Epithelial cell of proximal tubule (primary cell): Measurements from ENCODE around the gene PLD1. TPM values are rescaled to one million over a fixed set of nuclear protein-coding genes. Genes with fewer than 3 reads are reported as not detected.
A peak's percentile ranks its signal among the peaks of the same experiment; 100 is the strongest.

Experiments used
- DNase-seq: peaks from one replicate; pipeline ENCODE4 v3.0.0-alpha.2; 2011; ENCODE audit warnings: low read depth
- H3K4me3 ChIP-seq: 2 replicates; pipeline ENCODE4 v1.5.1; 2011; ENCODE audit warnings: low read depth, mild to moderate bottlenecking, low read length
- total RNA-seq: library from RNA; depleted of rRNA; stranded (reverse); fragments of >200 nt; gene quantifications from 2 replicates; pipeline ENCODE4 v1.2.3, GENCODE V29; 2015
- TF ChIP-seq, protein P1 (sequence below): conservative IDR thresholded peaks from 2 replicates; pipeline ENCODE4 v1.5.1; 2012; ENCODE audit warnings: low read depth, mild to moderate bottlenecking, low read length

PLD1 gene
- total RNA-seq, 1 donor from 2014 or later, result 5.1 TPM

DNA sequence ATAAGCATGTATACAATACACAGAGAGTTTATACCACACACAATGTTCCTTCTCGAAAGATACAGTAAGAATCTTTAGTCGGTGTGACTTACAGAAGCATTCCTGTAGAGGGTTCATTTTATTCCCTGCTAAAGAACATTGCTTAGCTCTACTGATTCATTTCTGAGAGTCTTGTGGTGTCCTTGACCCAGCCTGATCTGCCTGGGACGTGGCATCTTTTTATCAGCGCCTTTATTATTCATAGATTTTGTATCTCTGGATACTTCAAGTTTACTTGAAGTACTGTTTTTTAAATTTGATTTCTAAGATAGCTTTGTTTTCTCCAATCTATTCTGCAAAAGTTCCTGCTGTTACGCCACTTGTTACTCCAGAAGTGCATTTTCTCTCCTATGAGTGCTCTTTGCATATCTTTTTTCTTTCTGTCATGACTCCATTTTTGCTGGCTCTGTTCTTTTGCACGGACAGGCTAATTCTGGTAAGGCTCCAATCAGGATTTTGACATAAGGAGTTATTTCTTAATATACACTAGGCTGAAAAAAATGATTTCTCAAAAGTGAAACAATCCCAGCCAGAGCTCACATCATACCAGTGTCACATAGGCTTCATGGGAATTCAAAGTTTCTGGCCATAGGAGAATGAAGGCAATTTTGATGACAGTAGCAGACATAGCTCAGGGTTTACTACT lies 235.6 kb downstream of the PLD1 start:
- TF ChIP-seq, protein P1, sequence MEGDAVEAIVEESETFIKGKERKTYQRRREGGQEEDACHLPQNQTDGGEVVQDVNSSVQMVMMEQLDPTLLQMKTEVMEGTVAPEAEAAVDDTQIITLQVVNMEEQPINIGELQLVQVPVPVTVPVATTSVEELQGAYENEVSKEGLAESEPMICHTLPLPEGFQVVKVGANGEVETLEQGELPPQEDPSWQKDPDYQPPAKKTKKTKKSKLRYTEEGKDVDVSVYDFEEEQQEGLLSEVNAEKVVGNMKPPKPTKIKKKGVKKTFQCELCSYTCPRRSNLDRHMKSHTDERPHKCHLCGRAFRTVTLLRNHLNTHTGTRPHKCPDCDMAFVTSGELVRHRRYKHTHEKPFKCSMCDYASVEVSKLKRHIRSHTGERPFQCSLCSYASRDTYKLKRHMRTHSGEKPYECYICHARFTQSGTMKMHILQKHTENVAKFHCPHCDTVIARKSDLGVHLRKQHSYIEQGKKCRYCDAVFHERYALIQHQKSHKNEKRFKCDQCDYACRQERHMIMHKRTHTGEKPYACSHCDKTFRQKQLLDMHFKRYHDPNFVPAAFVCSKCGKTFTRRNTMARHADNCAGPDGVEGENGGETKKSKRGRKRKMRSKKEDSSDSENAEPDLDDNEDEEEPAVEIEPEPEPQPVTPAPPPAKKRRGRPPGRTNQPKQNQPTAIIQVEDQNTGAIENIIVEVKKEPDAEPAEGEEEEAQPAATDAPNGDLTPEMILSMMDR, result no peak
- no peak overlapping the region for H3K4me3 ChIP-seq
- no peak for DNase-seq

DNA sequence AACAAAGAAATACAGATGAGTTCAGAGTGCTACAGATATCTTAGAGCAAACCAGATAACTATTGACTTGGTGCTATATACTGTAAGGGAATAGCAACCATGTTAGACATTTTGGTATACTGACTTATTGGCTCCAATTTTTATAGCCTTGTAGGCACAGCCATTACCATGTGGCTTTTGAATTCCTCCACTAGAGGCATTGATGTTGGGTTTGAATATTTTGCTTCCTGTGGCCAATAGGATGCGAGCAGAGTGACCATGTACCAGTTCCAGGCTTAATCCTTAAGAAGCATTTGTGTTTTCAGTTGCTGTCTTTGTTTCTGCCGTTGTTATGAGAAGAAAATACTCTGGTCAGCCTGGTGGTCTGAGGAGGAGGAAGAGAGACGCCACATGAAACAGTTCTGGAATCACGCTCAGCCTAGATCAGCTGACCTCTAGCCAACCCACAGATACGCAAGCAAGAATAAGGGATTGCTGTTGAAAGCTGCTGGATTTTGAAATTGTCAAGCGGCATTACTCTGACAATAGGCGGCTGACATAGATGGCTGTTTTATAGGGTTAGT lies 240.6 kb downstream of the PLD1 start:
- no peak for DNase-seq
- H3K4me3 ChIP-seq, result no peak overlapping the region
- TF ChIP-seq, protein P1, result no peak

DNA sequence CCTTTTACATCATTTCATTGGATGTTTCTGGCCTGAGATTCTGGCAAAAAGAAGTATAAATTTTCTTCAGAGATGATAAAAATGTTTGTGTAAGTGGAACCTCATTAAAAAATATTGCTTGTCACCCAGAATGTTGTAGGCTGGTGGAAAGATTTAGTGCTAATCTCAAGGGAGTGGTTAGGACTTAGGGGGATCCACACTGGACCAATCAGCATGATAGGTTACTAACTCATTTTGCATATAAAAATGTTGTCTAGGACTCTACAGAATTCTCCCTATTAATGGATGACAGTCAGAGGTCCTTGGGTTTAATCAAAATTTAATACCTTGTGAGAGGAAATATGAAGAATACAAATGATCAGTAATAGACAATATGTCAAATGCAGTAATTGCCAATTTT lies 241.5 kb downstream of the PLD1 start:
- H3K4me3 ChIP-seq, result no peak overlapping the region
- TF ChIP-seq, protein P1, result no peak
- no peak for DNase-seq

DNA sequence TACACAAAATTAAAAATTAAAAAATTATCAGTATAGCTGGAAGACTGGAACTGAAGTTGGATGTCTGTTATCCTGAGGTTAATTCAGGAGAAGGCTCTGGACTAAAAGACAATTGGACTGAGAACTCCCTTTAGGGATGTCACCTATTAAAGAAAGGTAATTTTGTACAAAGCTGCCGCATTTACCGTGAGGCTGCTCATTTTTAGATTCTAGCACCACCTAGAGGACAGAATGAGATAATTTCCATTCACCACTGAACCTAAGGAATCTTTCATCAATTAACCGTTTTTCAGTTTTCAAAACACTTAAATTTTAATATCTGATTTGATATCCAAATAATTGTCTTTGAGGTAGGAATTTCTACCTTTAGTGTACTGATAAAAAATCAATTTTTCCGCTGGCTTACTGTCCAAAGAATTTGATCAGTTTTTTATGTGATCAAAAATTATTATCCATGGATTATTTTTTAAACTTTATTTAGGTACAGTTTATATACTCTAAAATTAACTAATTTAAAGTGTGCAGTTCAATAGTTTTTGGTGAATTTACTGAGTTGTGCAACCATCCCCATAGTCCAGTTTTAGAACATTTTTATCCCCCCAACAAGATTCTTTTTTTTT lies 243.4 kb downstream of the PLD1 start:
- TF ChIP-seq, protein P1, result peak; percentile 75
- no peak overlapping the region for H3K4me3 ChIP-seq
- peak; percentile 10 for DNase-seq

DNA sequence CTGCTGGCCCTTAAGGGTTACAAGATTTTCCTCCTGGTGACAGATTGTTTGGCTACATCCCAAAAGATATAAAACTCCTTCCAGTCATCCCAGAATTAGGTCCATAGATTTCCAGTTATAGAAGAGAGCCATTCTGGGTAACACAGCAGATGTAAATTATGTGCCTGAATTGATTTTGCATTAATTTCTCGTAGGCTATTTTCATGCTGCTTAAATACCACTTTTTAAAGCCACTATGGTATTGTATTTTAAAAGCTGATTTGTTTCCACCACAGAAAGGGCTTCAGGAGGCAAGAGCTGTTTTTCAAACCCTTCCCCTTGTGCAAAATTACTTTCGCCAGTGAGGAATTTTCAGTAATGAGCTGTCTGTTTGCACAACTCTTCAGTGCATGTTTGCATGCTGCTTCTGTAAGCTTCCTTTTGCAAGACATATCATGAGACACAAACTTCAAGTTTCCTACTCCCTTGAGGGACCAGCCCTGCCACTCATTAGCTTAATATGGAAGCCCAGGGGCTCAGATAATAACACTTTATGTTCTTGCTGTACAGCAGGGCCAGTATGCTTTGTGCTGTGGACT lies 244.7 kb downstream of the PLD1 start:
- no peak for DNase-seq
- no peak overlapping the region for H3K4me3 ChIP-seq
- TF ChIP-seq, protein P1, result no peak

DNA sequence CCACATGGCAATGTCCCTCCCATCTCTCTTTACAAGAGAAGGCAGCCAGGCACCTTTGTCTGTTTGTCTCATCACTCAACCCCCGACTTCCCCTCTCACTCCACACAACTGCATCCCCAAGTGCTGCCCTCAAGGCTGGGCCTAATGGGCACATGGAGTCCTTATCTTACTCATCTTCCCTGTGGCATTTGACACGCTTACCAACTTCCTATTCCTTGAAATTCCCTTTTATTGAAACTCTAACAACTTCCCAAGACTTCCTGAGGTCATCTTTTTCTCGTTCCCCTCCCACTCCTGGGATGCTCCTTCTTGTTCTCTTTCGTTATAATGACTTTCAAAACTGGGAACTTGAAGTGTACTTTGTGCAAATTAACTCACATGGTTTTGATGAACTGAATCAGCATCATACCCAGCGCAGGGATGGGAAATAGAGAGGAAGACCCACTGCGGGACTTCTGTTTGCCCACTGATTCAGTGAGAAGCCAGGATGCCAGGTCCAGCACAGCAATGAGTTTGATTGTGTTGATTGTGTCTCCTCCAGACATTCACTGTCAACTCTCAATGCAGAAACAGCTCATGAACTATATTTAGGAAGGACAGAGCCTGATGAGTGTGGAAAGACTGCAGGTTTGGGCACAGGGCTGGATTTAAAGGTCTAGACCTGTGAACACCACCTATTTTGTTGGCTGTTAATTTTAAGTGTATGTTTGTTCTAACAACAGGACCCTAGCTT lies 245.4 kb downstream of the PLD1 start:
- no peak overlapping the region for H3K4me3 ChIP-seq
- TF ChIP-seq, protein P1, result no peak
- DNase-seq, result no peak
